Measurements from ENCODE around the gene ANKS1A.
"Not testable (repeated sequence)": the region's sequence is repeated elsewhere in the genome, so short reads cannot be mapped to it uniquely, and the experiment has no call there.

The ANKS1A gene

DNA sequence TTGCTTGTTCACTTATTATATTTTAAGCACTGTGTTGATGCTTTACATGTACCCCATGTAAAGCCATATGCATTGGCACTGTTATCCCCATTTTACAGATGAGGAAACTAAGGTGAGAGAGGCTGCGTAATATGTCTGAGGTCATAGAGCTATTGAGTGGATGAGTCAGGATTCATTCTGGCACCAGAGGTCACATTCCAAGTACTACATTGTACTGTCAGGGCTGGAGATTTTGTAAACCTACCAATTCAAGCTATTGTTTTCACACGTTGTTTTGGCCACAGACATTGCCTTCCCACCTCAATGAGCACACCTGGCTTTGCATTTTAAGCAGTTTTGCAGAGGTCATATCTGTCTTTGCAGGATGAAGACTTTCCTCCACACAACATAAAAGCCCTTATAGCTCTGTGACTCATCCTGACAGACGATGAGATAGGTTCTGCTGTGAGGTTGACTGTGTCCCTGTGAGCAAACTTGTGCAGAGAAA lies 33.2 kb downstream of the ANKS1A start:
- no peak for DNase-seq (ENCODE audit: low read depth)

DNA sequence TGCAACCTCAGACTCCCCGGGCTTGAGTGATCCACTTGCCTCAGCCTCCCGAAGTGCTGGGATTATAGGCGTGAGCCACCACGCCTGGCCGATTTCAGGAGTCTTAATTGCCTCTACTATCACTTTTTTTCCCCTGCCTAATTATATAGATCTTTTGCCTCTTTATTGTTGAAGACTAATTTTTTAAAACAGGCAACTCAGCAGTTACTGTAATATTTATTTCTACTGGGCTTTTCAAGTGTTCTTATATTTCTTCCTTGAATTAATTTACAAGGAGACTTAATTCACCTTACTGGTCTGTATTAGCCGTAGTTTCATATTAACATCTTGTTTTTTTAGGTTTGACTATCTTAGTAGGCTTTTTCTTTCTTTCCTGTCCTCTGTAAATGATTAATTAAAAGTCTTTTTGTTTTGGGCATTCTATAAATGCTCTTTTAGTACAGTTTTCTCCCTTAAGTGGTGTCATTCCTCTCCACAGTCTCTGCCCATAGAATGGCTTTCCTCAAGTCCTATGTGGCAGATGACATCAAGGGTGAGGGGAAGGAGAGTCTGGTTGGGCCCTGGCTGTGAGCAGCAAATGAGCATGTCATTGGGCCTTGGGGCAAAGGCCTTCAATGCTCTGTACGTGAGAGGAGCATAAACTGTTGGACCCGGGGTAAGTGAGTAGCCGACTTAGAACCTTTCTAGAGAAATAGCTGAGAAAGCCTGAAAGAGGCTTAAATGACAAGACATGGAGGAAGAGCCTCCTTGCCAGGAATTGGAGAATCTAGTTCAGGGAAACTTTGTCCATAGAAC lies 36.0 kb downstream of the ANKS1A start:
- DNase-seq (ENCODE audit: low read depth): no peak

DNA sequence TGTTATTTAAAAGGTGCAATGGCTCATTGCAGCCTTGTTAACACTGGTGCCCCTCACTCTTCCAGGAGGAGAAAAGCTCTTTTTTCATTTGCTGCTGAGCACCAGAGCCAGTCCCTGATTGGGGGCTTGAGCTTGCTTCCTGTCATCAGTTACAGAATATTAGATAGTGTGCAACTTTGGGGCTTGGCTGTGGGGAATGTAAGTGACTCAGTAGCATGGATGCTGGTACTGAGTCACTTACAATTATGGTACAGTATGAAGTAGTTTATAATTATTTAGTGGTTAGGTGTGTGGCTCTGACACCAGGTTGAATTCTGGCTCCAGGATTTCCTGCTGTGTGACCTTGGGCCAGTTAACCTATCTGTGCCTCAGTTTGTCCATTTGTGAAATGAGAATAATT lies 37.6 kb downstream of the ANKS1A start:
- DNase-seq (ENCODE audit: low read depth): no peak

DNA sequence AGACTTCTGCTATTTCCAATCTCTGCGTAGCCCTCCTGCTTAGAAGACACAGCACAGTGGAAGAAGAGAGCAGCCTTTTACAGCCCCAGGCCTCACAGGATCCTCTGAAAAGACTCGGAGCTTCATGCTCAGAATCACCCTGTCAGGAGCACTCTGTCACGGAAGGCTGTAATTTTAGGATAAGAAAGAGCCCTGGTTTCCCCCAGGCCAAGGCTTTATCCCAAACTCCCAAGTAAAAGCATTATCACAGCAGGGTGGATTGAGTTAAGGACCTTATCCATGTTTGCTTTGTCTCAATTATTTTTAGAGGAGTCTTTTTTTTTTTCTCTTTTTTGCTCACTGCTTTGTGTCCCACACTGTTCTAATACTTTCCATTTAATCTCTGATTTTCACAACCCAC lies 39.2 kb downstream of the ANKS1A start:
- no peak for DNase-seq (ENCODE audit: low read depth)

DNA sequence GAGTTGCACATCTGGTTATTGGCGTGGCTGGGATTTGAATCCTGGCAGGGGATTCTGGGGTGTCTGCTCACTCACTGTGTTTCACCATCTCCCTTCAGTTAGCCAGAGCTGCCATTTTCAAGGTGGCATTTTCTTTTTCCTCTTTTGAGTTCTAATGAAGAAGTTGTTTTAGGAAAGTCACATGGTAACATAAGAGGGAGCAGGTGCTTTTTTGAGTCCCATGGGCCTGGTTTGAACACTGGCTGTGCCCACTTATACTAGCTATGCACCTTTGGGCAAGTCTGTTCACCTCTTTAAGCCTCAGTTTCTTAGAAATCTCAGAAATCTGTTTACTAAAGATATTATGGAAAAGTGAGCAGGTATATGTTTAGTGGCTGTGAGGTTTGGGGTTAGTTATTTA lies 39.6 kb downstream of the ANKS1A start:
- no peak for DNase-seq (ENCODE audit: low read depth)

DNA sequence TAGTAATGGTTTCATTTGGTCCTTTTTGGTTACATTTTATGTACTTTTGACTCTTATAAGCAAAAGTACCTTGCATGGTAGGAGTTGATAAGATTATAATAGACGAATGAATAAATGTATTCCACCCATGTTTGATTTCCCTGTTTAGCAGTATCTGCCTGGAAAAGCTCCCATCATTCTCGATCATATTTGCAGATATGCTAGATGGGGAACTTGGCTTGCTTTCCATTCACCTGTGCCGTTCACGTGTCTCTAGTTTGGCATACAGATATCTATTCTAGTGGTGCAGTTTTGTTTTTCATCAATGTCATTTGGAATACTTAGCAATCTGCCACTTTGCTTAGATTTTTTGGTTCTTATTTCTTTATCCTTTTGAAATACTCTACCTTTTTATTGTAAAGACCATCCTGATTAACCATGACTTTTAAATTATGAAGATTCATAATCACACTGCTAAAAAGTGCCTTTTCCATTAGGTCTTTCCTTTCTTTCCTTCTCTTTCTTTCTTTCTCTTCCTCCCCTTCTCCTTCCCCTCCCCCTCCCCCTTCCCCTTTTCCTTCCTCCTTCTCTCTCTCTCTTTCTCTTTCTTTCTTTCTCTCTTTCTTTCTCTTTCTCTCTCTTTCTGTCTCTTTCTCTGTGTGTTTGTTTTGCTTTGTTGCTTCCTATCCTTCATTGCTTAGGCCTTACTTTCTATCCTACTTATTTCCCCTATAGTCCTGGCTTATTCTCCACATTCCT lies 40.4 kb downstream of the ANKS1A start:
- DNase-seq (ENCODE audit: low read depth): no peak

DNA sequence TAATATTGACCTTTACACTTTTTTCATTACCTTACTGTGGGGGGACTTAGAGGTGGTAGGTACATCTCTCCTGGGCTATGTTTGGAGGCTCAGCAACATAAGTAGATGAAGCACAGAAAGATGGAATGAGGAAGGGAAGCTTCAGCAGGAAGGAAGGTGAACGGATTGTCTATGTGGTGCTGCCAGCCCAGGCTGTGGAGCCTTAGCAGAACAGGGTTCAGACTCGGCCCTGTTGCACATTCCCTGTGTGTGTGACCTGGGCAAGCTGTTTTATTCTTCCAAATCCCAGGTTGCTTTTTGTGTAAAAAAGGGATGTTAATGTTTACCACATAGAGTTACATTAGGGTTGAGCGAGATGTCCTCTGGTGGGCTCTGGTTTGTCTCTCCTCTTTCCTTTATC lies 41.2 kb downstream of the ANKS1A start:
- no peak for DNase-seq (ENCODE audit: low read depth)

DNA sequence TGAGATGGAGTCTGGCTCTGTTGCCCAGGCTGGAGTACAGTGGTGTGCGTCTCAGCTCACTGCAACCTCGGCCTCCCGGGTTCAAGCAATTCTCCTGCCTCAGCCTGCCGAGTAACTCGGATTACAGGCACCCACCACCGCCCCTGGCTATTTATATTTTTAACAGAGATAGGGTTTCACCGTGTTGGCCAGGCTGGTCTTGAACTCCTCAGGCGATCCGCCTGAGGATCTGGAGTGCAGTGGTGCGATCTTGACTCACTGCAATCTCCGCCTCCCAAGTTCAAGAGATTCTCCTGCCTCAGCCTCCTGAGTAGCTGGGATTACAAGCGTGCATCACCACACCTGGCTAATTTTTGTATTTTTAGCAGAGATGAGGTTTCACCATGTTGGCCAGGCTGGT lies 43.1 kb downstream of the ANKS1A start:
- not testable (repeated sequence) for DNase-seq (ENCODE audit: low read depth)

DNA sequence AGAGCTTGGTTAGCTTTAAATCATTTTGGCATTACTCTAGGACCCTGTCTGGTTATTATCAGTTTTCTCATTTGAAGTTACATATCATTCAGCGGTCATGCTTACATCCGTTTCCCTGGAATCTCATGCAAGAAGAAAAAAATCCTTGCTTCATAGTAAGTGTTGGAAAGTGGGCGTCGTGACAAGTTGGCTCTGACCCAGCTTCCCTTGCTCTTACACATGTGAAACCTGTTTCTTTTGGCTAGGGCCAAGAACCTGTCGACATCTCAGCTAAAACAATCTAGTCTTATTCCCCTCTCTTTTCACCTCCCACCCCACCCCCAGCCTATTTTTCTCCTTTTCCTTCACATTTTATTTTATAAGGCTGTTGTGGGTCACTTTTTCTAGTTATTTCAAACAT lies 45.5 kb downstream of the ANKS1A start:
- DNase-seq (ENCODE audit: low read depth): no peak

DNA sequence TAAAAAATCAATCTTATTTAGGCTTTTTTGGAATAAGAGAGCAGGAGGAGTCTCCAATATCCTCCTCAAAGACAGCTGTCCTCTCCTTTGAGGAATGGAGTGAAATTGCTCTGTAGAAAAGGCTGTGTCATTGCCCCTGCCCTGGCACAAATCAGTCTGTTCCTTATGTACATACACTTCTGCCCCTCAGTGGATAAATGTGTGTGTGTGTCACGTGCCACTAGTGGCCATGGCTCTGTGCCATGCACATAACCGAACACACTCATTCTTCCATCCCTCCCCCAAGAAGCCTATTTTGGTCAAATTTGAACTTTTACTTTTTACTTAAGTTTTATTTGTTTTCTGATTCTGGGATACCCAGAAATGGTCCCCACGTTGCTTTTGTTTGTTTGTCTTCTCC lies 49.2 kb downstream of the ANKS1A start:
- DNase-seq (ENCODE audit: low read depth): no peak

DNA sequence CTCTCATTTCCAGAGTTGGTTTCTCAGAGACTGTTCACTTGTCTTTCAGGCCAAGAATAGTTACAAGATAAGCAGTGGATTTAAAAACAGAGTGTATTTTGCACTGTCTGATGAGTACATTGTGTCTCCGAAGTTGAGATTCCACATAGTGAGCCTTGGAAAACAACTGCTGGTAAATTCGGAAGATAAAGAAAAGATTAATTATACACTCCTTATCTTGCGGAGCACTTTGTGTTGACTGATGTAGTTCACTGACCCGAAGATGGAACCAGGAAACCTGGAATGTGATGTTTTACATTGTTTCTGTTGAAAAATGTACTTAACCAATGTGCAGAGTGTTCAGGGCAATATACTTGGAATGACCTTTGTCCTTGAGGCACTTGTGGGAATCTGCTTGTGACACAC lies 51.0 kb downstream of the ANKS1A start:
- DNase-seq (ENCODE audit: low read depth): no peak

DNA sequence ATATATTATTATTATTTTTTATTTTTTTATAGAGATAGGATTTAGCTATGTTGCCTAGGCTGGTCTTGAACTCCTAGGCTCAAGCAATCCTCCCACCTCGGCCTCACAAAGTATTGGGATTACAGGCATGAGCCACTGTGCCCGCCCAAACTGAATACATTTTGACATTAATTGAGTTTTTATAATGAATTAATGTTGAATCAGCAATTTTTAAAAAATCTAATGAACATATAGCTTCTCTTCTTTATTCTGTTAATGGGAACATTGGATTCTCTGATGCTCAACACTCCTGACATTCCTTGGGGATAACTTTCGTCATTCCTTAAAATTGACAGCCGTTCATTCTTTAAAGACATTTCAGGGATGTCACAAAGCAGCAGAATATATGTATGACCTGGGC lies 52.4 kb downstream of the ANKS1A start:
- DNase-seq (ENCODE audit: low read depth): no peak

DNA sequence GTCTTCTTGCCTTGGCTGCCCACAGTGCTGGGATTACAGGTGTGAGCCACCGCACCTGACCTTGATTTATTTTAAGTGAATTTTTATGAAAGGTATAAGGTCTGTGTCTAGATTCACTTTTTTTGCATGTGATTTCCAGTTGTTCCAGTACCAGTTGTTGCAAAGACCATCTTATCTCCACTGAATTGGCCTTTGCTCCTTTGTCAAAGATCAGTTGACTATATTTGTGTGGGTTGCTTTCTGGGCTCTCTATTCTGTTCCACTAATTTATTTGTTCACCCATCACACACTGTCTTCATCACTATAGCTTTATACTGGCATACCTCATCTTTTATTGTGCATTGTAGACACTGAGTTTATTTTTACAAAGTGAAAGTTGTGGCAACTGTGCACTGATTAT lies 56.3 kb downstream of the ANKS1A start:
- no peak for DNase-seq (ENCODE audit: low read depth)

DNA sequence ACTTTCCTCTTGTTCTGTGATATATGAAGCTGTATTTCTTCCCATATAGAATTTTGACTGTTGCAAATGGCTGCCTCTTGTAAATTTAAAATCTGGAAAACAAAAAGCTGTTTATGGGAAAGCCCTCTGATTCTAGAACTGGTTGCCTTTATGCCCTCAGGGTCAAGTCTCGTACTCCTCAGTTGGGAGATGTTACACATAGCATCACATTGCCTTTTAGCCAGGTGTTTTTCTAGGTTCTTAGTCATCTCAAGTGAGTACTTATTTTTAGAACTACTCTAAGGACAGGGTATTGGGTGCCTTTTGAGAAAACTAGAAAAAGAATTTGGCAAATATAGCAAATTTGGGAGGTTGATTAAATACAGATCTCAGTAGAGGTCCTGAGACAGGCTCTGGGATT lies 58.5 kb downstream of the ANKS1A start:
- no peak for DNase-seq (ENCODE audit: low read depth)

DNA sequence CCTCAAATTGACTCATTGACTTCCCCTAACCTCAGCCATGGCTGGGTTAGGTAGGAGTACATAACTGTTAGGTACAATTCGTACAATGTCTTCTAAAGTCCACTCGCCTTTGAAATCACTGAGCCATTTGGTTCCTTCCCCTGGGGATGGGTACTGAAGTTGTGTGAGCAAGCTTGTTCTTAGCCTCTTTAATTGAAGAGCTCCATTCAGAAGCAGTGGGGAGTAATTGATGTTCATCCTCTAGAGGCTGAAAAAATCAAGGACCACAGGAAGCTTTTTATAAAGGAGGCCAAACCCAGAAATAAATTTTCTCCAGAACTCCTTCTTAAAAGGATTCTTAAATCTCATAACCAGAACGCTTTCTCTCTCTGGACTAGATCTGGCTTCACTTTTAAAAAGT lies 60.6 kb downstream of the ANKS1A start:
- DNase-seq (ENCODE audit: low read depth): no peak

DNA sequence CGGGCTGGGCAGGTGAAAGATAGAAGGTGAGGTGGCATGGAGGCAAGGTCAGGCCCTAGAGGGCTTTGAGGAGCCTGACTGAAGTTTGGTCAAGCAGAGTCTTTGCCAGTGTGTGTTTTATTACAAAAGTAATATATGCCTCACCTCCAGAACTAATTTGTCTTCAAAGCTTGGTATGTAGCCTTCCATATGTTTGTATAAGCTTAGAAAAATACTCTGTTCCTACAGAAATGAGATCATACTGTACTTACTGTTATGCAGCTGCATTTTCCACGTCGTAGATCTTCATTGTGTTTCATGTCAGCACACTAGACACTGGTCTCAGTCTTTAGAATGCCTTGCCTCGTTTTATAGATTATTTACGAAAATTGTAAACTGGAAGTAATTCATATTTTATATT lies 61.8 kb downstream of the ANKS1A start:
- no peak for DNase-seq (ENCODE audit: low read depth)

DNA sequence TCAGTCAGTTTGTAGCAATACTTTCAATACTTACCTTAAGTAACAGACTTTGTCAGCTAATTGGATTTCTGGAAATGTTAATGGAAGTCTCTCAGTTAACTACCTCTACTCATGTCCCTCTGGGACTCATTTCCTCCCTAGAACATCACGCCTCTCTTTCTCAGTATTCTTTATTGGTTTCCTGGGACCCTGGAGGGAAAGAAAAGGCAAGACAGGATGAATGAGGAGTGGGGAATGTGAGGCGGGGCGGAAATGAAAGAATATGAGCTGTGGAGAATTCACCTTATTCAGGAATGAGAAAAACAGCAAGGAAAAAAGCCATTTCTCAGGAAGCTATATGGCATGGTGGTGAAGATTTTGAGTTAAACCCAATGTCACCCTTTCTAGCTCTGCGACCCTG lies 62.7 kb downstream of the ANKS1A start:
- DNase-seq (ENCODE audit: low read depth): no peak

DNA sequence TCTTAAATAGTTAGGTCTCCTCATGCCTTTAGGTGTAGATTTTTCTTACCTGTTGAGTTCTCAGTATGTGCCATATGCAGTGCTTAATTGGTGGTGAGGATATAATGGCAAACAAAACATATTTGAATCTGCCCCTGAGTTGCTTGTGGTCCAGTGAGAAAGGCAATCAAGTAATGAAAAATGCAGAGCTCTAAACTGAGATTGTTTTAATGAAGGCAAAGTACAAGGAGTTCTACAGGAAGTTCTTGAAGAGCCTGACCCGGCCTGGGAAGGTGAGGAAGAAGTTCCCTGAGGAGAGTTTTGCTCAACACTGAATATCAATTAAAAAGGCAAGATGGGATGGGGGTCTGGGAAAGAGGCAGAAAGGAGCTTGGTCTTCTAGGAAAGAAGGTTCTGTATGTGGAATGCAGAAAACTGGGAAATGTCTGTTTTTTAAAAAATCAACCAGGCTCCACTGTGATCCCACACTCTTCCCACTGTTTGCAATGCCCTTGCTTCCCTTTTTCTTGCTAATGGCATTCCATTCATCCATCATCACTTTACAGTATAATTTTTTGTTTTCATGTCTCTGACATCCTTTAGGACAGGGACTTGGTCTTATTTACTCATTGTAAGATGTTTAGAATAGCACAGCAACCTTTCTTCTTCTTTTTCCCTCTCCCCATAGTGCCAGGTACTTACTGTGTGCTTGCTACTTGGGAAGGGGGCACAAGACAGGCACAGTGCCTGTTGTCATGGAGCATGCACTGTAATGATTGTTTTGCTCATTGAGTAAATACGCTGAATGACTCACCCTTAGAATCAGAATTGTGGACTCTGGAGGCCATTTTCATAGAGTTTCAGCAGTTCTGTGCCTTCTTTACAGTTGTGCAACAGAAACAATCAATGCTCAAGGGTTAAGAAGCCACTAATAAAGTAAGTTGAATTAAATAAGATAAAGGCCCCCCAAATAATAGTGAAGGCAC lies 64.3 kb downstream of the ANKS1A start:
- DNase-seq (ENCODE audit: low read depth): no peak

DNA sequence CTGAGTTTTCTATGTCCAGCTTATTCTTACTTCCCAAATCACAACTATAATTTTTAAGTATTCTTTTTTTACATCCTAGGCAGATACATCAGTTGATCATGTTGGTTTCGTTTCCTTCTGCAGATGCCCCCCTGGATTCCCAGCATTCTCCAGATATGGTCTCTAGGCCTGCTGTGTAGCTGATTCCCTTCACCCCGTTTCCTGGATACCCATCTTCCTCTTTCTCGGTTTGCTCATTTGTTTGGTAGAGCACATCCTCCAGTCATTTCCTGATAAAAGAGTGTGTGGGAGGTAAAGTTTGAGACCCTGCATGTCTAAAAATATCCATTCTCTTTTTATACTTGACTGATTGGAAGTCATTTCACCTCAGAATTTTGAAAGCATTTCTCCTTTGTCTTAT lies 66.4 kb downstream of the ANKS1A start:
- DNase-seq (ENCODE audit: low read depth): no peak

DNA sequence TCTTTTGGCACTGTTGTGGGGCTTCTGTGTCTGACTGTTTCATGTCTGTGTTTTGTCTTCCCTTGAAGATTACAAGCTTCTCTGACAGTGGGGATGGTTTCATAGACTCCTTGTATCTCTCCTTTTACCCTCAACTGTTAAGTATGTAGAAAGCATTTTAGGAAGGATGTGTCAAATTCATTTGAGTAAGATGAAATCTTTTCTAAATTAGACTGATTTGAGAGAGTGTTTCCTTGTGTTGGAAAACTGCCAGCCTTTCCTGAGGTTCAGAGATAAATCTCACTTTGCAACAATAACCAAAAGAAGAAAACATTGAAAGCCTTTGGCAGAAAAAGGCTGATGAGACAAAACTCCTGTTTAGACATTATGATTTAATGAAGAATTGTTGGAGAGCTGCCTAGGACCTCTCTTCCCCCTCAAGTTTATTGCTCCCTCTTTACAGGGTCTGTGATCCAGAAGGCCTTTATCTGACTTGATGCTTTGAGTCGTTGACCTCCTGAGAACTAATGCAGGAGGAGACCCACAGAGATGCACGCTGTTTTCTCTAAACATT lies 68.3 kb downstream of the ANKS1A start:
- no peak for DNase-seq (ENCODE audit: low read depth)

DNA sequence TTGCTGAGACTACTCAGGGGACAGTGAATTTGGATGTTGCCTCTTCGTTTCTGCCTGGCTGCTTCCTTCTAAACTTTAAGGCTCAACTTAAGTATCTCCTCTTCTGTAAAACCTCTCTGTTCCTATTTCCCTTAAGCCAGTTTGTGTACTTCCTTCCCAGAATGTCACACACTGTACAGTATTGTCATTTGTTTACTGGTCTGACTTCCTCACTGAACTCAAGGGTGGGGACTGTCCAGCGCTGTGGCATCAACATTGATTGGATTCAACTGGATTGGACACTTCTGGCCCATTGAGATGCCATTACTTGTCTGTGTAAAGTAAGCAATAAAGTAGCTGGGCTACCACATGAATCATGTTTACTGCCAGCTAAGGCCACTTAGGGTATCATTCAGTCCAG lies 69.7 kb downstream of the ANKS1A start:
- no peak for DNase-seq (ENCODE audit: low read depth)

DNA sequence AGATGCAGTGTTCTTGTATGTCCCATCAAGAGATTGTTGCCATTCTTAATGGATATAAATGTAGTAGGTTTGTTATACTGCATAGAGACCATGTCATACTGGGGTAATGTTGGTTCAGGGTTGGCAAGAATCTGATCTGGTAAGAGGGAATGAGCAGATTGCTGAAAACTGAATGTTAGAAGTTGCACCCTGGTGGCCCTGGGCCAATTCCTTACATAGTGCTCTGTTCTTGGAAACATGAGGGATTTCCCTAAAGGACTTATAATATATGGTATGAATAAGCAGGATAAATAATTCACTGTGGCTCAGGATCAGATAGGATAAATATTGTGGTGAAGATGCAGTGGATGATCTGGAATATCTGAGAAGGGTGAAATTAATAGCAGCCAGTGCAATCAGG lies 70.2 kb downstream of the ANKS1A start:
- no peak for DNase-seq (ENCODE audit: low read depth)
